CD1c-positive myeloid dendritic cell (primary cell): ENCODE measurements around the gene JAKMIP3.

Experiments
- DNase-seq: peaks from one replicate; pipeline ENCODE4 v3.0.0-alpha.2; 2016; ENCODE audit errors: extremely low spot score

JAKMIP3 gene

DNA sequence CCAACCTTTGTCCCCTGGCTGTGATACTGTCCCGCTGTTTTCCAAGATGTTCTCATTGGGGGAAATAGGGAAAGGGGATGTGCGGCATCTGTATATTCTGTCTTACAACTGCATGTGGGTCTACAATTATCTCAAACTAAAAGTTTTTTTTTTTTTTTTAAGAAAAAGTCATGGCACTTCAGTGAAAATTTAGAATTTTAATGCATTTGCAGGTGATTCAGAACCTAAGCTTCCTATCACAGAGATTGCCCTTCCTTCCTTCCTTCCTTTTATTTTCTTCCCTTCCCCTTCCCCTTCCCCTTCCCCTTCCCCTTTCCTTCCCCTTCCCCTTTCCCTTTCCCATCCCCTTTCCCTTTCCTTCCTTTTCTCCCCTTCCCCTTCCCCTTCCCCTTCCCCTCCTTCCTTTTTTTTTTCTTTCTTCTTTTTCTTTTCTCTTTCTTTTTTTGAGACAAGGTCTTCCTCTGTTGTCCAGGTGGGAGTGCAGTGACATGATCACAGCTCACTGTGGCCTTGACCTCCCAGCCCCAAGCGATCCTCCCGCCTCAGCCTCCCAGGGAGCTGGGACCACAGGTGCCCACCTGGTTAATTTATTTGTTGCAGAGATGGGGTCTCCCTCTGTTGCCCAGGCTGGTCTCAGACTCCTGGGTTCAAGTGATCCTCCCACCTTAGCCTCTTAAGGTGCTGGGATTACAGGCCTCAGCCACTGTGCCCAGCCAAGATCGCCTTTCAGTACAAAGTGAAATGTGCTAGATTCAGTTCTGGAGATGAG is 32.0 kb downstream of the JAKMIP3 start:
- no peak for DNase-seq

- DNase-seq = no peak
Observed at GRCh38 chr10:132098539-132099388, 33.0 kb downstream of the JAKMIP3 start.

- no peak for DNase-seq
Observed at GRCh38 chr10:132099389-132100090, 33.8 kb downstream of the JAKMIP3 start.

- no peak for DNase-seq
Observed at GRCh38 chr10:132100091-132100481, 34.3 kb downstream of the JAKMIP3 start.

GRCh38 chr10:132100556-132101349 is 35.0 kb downstream of the JAKMIP3 start:
- DNase-seq = no peak

DNA sequence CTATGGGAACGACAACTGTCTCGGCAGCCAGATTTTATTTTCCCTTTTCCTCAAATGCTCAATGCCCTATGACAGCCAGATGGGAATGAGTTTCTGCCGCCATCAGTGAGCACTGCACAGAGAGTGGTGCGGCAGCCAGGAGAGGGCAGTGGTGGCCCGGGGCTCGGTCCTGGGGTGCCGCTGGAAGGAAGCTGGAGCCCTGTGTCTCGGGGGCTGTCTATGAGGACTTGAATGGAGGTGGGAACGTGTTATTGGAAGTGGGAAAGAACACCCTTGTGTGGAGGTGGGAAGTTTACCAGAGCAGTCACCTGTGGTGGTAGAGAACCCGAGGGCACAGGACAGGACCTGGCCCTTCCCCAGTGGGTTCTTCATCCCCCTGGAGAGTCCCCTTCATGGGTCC is 35.8 kb downstream of the JAKMIP3 start:
- DNase-seq = no peak

GRCh38 chr10:132102071-132102716 is 36.4 kb downstream of the JAKMIP3 start:
- no peak for DNase-seq

- no peak for DNase-seq
Observed at GRCh38 chr10:132102717-132103110, 37.0 kb downstream of the JAKMIP3 start.

DNA sequence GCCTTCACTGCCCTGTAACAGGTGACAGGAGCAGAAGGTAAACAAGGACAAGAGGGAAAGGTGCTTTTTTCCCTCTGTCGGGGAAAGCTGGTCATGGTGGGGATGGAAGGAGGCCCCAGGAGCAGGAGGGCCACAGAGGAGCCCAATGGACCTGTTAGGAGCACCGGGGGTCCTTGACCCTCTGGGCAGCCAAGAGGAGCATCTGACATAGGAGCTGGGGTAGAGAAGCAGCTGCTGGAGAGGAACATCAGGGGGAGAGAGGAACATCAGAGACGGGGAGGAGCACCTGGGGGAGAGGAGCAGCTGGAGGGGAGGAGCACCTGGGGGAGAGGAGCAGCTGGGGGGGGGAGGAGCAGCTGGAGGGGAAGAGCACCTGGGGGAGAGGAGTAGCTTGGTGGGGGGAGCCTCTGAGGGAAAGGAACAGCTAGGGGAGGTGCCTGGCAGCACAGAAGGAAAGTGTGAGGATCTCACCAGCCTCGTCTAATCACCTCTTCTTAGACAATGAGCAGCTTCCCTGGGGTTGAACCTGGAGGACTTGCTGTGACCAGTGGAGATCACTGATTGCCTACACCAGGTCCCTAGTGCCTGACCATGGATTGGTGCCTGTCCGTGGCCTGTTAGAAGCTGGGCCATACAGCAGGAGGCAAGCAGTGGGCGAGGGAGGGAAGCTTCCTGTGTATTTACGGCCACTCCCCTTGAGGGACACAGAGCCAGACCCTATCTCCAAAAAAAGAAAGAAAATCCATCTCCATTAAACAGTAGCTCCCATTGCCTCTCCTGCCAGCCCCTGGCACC is 37.6 kb downstream of the JAKMIP3 start:
- DNase-seq = no peak

- no peak for DNase-seq
Observed at GRCh38 chr10:132104062-132104461, 38.3 kb downstream of the JAKMIP3 start.

GRCh38 chr10:132104471-132105301 is 38.9 kb downstream of the JAKMIP3 start:
- no peak for DNase-seq

DNA sequence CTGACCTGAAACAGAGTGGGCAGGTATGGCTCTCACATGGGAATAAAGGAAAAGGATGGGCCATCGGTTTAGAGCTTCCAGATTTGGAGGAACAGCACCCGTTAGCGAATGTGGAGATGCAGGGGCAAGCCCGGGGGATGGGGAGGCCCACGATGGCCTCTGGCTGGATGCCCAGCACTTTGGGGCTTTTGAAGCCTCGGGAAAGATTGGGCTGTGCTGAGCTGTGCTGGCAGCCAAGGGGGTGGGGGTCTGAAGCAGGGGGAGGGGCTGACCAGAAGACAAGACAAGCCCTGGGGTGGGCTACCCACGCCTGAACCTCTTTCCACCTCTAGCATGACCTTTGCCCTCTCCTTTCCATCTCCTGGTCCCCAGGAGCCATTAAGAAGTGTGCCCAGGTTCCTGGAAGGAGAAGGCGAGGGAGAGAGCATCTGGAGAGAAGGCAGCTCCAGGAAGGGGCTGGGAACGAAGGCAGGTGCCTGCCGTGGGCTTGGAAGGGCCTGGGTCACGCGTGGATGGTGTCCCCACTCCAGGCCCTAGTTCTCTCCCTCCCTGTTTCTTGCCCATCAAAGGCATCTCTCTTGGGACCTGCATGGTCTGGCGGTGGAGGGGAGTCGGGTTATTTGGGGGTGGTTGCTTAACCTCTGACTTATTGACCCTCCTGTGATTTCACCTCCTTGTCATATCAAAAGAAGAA is 39.7 kb downstream of the JAKMIP3 start:
- no peak for DNase-seq

DNA sequence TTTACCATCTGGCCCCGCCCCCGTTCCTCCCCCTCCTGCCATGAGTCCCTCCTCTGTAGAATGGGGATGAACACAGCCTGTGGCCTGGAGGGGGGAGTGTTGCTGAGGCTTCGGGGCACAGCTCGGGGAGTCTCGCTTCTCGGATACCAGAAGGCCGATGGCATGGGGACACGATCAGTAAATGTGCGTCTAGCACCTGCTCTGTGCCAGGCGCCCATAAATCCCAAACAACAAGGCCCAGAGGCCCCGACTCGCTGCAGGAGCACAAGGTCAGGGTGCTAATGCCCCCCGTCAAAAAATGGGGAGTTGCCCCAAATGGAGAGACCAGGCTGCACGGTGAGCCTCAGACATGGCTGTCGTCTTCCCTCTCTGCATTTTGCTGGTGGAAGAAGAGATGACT is 40.7 kb downstream of the JAKMIP3 start:
- DNase-seq = no peak

DNA sequence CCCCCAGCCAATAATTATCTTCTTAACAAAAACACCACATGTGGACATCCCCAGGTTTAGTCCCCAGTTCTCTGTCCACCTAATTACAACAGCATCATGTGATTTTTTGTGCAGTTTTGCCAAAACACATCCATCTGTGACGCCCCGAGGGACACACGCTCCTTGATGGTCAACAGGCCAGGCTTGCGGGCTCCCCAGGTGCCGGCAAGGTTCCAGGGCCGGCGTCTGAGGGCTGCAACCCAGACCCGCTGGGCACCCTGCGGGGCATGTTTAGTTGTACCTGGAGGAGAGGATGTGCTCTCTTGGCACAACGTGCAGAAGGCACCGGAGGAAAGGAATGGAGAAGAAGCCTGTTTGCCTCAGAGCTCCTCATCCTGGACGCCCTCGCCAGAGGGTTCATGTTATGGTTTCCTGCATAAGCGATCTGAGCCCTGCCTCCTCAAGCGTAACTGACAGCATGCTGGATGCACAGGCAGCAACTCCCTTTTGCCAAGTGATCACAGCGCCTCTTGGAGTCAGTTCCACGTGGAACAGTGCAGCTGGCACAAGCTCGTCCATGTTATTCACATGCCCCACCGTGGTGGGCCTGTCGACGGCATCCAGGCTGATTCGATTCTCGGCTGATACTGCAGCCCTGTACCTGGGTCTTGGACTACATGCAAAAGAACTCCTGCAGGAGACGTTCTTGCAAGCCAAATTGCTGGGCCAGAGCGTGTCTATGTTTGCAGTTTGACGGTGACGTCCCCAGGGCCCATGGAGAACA is 41.6 kb downstream of the JAKMIP3 start:
- no peak for DNase-seq

DNA sequence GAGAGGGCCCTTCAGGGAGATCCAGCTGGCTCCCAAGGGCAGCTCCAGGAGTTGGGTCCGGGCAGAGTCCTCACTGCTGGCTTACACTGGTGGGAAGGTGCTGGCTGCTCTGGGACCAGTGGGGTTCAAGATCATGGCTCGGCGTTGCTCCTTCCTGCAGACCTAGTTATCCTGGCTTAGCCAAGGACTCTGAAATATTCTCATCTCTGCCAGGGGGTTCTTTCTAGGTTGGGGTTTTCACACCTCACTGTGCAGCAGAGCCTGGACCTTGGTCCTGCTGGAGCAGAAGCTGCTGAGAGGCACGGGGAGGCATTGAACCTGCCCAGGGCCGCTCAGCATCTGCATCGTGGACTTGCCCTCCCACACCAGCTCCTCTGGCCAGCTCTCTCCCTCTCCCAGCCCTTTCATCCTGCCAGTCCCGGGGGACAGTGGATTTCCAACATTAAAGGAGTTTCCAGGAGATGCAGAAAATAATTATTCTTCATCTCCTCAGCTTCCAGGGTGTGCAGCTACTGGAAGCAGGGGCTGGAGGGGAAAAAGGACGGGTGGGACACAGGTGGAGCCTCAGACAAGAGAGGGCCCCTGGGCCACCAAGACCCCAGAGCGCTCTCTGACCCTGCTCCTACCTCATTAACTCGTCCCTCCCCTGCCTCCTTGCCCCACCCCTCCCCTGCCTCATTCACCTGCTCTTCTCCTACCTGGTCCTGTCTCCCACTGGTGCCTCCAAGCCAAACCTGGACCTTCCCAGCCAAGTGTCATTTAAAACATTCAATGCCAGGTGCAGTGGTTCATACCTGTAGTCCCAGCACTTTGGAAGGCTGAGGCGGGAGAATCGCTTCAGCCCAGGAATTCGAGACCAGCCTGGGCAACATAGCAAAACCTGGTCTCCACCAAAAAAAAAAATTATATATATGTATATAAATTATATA is 42.5 kb downstream of the JAKMIP3 start:
- DNase-seq = no peak

DNA sequence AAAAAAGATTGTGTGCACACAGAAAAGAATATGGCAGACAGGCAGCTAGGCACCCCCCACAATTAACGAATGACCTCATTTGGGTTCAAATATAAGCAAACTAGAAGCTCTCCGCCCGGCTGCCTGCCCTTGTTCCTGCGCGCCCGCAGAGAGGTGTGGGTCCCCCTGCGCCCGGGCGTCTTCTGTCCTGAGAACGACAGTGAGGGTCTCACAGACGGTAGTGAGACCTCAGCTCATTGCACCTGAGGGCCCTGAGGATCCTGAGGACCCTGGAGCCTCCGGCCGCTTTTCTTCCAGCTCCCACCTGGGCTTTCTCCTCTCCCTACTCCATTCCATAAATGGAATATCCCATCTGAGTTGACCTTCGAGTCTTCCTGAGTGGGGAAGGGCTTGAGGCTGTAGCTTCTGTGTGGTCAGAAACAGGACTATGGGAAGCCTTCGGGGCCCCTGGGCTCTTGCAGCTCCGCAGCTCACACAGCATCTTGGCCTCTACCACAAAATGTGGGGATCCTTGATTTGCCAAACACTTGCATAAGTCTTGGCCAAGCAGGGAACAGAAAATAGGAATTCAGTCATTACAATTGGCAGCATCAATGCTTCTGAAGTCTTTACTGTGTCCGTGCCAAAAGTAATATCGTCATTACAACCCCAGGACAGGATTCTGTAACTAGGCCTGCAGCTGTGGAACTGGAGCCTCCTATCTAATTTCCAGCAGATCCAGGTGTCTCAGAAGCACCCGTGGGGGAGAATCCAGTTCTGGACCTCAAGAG is 43.8 kb downstream of the JAKMIP3 start:
- no peak for DNase-seq
